Lung (tissue), 12 donors: ENCODE measurements around the gene DTWD1. TPM values are rescaled to one million over a fixed set of nuclear protein-coding genes. Genes with fewer than 3 reads are reported as not detected.
"Not testable (repeated sequence)": the region's sequence is repeated elsewhere in the genome, so short reads cannot be mapped to it uniquely, and the experiment has no call there.

Experiments
- ATAC-seq: fragments of 200-7000 bp; cut with Tn5 transposase; one replicate; pipeline ENCODE4 v1.9.1; 2020; ENCODE audit warnings: moderate number of reproducible peaks; ENCODE audit not compliant: insufficient read depth, low FRiP score
- DNase-seq, 3 donors: peaks; one replicate each; pipeline ENCODE4 v3.0.0-alpha.2; 2013 to 2017
- H3K27ac ChIP-seq, 2 donors: one replicate each; pipeline ENCODE4 v1.5.1; 2013; ENCODE audit warnings: mild to moderate bottlenecking in 2 of 2, moderate library complexity in 2 of 2, control low read depth in 1 of 2, inconsistent platforms in 1 of 2, low read depth in 1 of 2, low read length in 1 of 2
- H3K27me3 ChIP-seq, 3 donors: one replicate each; pipeline ENCODE4 v1.5.1; 2013; ENCODE audit warnings: low read length in 2 of 3; ENCODE audit not compliant: control insufficient read depth in 3 of 3, insufficient read depth in 3 of 3
- H3K36me3 ChIP-seq, 4 donors: one replicate each; pipeline ENCODE4 v1.5.1; 2013; ENCODE audit warnings: low read length in 4 of 4, mild to moderate bottlenecking in 1 of 4, moderate library complexity in 1 of 4; ENCODE audit not compliant: control insufficient read depth in 4 of 4, insufficient read depth in 4 of 4
- H3K4me1 ChIP-seq, 5 donors: one replicate each; pipeline ENCODE4 v1.5.1; 2013; ENCODE audit warnings: low read length in 5 of 5, mild to moderate bottlenecking in 2 of 5, moderate library complexity in 1 of 5; ENCODE audit not compliant: control insufficient read depth in 5 of 5, insufficient read depth in 5 of 5
- H3K4me3 ChIP-seq: one replicate; pipeline ENCODE4 v1.5.1; 2013; ENCODE audit warnings: mild to moderate bottlenecking, control low read depth, moderate library complexity
- H3K9ac ChIP-seq, 2 donors: one replicate each; pipeline ENCODE4 v1.5.1; 2013; ENCODE audit warnings: low read length in 2 of 2, control low read depth in 1 of 2; ENCODE audit not compliant: insufficient read depth in 1 of 2
- H3K9me3 ChIP-seq, 4 donors: one replicate each; pipeline ENCODE4 v1.5.1; 2013; ENCODE audit warnings: low read length in 3 of 4, mild to moderate bottlenecking in 1 of 4, moderate library complexity in 1 of 4; ENCODE audit not compliant: control insufficient read depth in 4 of 4, insufficient read depth in 3 of 4
- WGBS, 2 donors: extraction: QIAGEN DNeasy Blood & Tissue Kit; methylation state at CpG; one replicate each; pipeline ENCODE4 v1.1.7; 2013; 5-methylcytosine and 5-hydroxymethylcytosine counted together
- polyA plus RNA-seq, 2 donors: library from polyadenylated mRNA; stranded (reverse); fragments of 200-250 nt; gene quantifications; one replicate each; pipeline ENCODE4 v1.2.1, GENCODE V29; 2013
- total RNA-seq, 2 donors: library from RNA; depleted of rRNA in 1 of 2; stranded (reverse); fragments of >200 nt in 1 of 2; gene quantifications; one replicate each; pipeline ENCODE4 v1.2.1, GENCODE V29; 2014 to 2021
- TF ChIP-seq, protein P1 (sequence below): IDR thresholded peaks from 2 replicates; pipeline ENCODE4 v1.5.1; 2012; ENCODE audit warnings: mild to moderate bottlenecking; ENCODE audit errors: control extremely low read depth, extremely low read depth
- donor health status: control.
- donor health status: control.
- donor health status: Bipolar disorder and iron deficiency.
- donor health status: healthy.
- donor health status: DM: yes; HTN: yes; CAD: no.

DTWD1 gene
- total and polyA plus RNA-seq, 4 donors = 14.2 to 44.1 (median 21.6) TPM

DNA sequence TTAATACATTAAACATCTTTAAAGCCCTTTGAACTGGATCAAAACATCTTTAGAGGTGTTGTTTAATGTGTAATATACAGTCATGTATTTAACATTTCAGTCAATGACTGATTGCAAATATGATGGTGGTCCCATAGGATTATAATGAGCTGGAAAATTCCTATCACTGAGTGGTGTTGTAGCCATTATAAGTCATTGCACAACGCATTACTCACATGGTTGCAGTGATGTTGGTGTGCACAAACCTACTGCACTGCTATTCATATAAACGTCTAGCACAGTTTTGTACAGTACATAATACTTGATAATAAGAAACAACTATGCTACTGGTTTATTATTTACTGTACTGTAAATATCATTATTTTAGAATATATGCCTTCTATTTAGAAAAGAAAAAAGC lies 75.6 kb downstream of the DTWD1 start:
- H3K27ac ChIP-seq = no peak overlapping the region
- 80% methylated on average over 2 of the region's 2 CpGs for WGBS, 2 donors

DNA sequence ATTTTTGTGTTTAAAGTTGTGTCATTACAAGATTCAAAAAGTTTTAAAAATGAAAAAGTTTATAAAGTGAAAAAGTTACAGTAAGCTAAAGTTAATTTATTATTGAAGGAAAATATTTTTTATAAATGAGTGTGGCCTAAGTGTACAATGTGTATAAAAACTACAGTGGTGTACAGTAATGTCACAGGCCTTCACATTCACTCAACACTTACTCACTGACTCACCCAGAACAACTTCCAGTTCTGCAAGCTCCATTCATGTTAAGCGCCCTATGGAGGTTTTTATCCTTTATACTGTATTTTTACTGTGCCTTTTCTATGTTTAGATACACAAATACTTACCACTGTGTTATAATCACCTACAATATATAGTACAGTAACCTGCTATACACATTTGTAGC lies 76.3 kb downstream of the DTWD1 start:
- WGBS, 2 donors = 95 to 100% methylated on average over 1 of the region's 1 CpG
- H3K9me3 ChIP-seq = no peaks in the 10 kb centered on the region
- TF ChIP-seq, protein P1, sequence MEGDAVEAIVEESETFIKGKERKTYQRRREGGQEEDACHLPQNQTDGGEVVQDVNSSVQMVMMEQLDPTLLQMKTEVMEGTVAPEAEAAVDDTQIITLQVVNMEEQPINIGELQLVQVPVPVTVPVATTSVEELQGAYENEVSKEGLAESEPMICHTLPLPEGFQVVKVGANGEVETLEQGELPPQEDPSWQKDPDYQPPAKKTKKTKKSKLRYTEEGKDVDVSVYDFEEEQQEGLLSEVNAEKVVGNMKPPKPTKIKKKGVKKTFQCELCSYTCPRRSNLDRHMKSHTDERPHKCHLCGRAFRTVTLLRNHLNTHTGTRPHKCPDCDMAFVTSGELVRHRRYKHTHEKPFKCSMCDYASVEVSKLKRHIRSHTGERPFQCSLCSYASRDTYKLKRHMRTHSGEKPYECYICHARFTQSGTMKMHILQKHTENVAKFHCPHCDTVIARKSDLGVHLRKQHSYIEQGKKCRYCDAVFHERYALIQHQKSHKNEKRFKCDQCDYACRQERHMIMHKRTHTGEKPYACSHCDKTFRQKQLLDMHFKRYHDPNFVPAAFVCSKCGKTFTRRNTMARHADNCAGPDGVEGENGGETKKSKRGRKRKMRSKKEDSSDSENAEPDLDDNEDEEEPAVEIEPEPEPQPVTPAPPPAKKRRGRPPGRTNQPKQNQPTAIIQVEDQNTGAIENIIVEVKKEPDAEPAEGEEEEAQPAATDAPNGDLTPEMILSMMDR = no peak
- no peaks in the 10 kb centered on the region for H3K27me3 ChIP-seq
- H3K4me3 ChIP-seq = no peak overlapping the region
- DNase-seq (no peak), ATAC-seq (no peak)
- no peaks in the 10 kb centered on the region for H3K36me3 ChIP-seq
- no peak overlapping the region for H3K27ac ChIP-seq
- no peaks in the 10 kb centered on the region for H3K4me1 ChIP-seq
- H3K9ac ChIP-seq = no peak overlapping the region

More for the DNA sequence above, 75.6 kb downstream of the DTWD1 start:
- Histone ChIP-seq H3K9ac (no peak overlapping the region), H3K36me3 (no peaks in the 10 kb centered on the region), H3K27me3 (no peaks in the 10 kb centered on the region), H3K4me1 (no peaks in the 10 kb centered on the region), H3K4me3 (no peak overlapping the region), H3K9me3 (no peaks in the 10 kb centered on the region)
- DNase-seq (peak in 2 of 3 donors; percentile 36 to 46), ATAC-seq (no peak)
- TF ChIP-seq, protein P1 = no peak

DNA sequence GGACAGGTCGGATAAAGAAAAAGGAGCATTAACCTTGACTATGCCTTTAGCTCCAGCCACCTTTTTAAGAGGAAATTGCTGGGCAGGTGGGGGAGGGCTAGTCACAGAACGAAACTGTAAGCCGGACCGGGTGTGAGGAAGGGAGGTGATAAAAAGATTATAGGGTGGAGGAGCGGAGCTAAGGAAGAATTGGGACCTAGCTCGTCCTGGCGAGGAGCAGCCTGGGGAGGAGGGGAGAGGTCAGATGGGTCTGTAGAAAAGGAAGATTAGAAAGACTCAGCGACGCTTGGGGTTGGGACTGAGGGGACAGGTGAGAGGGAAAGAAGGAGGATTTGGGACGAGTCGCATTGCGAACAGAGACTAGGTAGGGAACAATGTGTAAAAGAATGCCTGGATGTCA lies 82.1 kb downstream of the DTWD1 start:
- 81 to 84% methylated on average over 12 of the region's 12 CpGs for WGBS, 2 donors
- not testable (repeated sequence) for H3K27me3 ChIP-seq, H3K36me3 ChIP-seq

More for the DNA sequence above, 82.1 kb downstream of the DTWD1 start:
- H3K4me3 ChIP-seq, H3K27ac ChIP-seq, H3K9me3 ChIP-seq, DNase-seq, H3K4me1 ChIP-seq, ATAC-seq, H3K9ac ChIP-seq: not testable (repeated sequence)

Other genes starting within 250 kb of the DTWD1 start
- gene FGF7, start 197.8 kb upstream of the DTWD1 start, total RNA-seq = 10 to 100 TPM; 19.3 to 32.2 TPM
- 10 to 100 TPM; 11.5 to 21.0 TPM for gene FGF7, start 197.8 kb upstream of the DTWD1 start, polyA plus RNA-seq
- gene FAM227B, start 230 bp upstream of the DTWD1 start, total RNA-seq = 10 to 100 TPM in 1 of 2 donors, 1 to 10 TPM in 1; 6.1 to 14.5 TPM
- gene FAM227B, start 230 bp upstream of the DTWD1 start, polyA plus RNA-seq = 1 to 10 TPM; 2.2 to 3.3 TPM